ENCODE results near the gene IL16.

Gene IL16

GRCh38 chr15:81170511-81170910 lies 26.2 kb upstream of the IL16 start:
- no peak for TF ChIP-seq TCF12 (IDR thresholded peaks at IDR 0.05; ENCODE audit: low read depth)
- TF ChIP-seq EGR1 (IDR thresholded peaks at IDR 0.05), result no peak
- TF ChIP-seq, protein P1, sequence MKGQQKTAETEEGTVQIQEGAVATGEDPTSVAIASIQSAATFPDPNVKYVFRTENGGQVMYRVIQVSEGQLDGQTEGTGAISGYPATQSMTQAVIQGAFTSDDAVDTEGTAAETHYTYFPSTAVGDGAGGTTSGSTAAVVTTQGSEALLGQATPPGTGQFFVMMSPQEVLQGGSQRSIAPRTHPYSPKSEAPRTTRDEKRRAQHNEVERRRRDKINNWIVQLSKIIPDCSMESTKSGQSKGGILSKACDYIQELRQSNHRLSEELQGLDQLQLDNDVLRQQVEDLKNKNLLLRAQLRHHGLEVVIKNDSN (IDR thresholded peaks at IDR 0.05), result no peak
- TF ChIP-seq CEBPB (IDR thresholded peaks at IDR 0.05), result no peak
- no peak for TF ChIP-seq RAD21 (IDR thresholded peaks at IDR 0.05; ENCODE audit: low read depth)
- no peak for TF ChIP-seq ZBTB7A (IDR thresholded peaks at IDR 0.05; ENCODE audit: low read depth)
- no peak for TF ChIP-seq CREB1 (IDR thresholded peaks at IDR 0.05; ENCODE audit: low read depth)
- no peak for TF ChIP-seq TEAD4 (IDR thresholded peaks at IDR 0.05)
- no peak for TF ChIP-seq TAF1 (IDR thresholded peaks at IDR 0.05; ENCODE audit: low read depth)
- TF ChIP-seq EP300 (IDR thresholded peaks at IDR 0.05; ENCODE audit: borderline replicate concordance), result no peak
- TF ChIP-seq YY1 (IDR thresholded peaks at IDR 0.05; ENCODE audit: low read depth), result no peak
- TF ChIP-seq, protein P2, sequence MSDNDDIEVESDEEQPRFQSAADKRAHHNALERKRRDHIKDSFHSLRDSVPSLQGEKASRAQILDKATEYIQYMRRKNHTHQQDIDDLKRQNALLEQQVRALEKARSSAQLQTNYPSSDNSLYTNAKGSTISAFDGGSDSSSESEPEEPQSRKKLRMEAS (IDR thresholded peaks at IDR 0.05), result no peak
- TF ChIP-seq NFIC (IDR thresholded peaks at IDR 0.05), result no peak
- no peak for TF ChIP-seq REST (IDR thresholded peaks at IDR 0.05; ENCODE audit: low read depth)
- no peak for TF ChIP-seq FOXM1 (IDR thresholded peaks at IDR 0.05; ENCODE audit: borderline replicate concordance, low read depth)

GRCh38 chr15:81171286-81171685 lies 25.4 kb upstream of the IL16 start:
- TF ChIP-seq TCF12 (IDR thresholded peaks at IDR 0.05; ENCODE audit: low read depth), result no peak
- no peak for TF ChIP-seq REST (IDR thresholded peaks at IDR 0.05; ENCODE audit: low read depth)
- TF ChIP-seq, protein P1 (IDR thresholded peaks at IDR 0.05), result no peak
- TF ChIP-seq YY1 (IDR thresholded peaks at IDR 0.05; ENCODE audit: low read depth), result no peak
- TF ChIP-seq RAD21 (IDR thresholded peaks at IDR 0.05; ENCODE audit: low read depth), result no peak
- no peak for TF ChIP-seq TEAD4 (IDR thresholded peaks at IDR 0.05)
- no peak for TF ChIP-seq TAF1 (IDR thresholded peaks at IDR 0.05; ENCODE audit: low read depth)
- TF ChIP-seq CREB1 (IDR thresholded peaks at IDR 0.05; ENCODE audit: low read depth), result no peak
- TF ChIP-seq FOXM1 (IDR thresholded peaks at IDR 0.05; ENCODE audit: borderline replicate concordance, low read depth), result no peak
- TF ChIP-seq EP300 (IDR thresholded peaks at IDR 0.05; ENCODE audit: borderline replicate concordance), result no peak
- no peak for TF ChIP-seq CEBPB (IDR thresholded peaks at IDR 0.05)

DNA sequence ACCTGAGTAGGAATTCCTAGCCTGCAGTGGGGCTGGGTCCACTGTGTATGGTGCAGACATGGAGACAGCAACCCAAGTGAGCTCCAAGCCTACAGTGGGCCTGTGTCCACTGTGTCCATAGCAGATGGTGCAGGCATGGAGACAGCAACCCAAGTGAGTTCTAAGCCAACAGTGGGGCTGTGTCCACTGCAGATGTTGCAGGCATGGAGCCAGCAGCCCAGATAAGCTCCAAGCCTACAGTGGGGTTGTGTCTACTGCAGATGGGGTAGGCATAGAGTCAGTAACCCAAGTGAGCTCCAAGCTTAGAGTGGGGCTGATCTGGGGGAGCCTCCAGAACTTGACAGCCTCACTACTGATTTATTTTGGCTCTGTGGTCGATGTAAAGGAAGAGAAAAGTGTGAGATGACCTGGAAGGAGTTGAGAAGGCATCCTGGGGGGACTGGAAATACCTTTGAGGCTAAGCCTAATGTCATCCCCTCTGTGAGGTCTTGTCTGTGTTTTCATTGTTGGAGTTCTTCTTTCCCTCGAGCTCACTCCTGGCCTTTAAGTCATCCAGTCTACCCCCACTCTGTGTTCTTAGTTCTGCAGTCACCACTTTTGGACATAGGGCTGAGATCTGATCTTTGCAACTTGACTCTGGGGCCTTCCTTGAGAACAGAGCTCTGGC lies 22.4 kb upstream of the IL16 start:
- TF ChIP-seq ZBTB7A (IDR thresholded peaks at IDR 0.05; ENCODE audit: low read depth) (no peak), CEBPB (IDR thresholded peaks at IDR 0.05) (no peak), YY1 (IDR thresholded peaks at IDR 0.05; ENCODE audit: low read depth) (no peak), FOXM1 (IDR thresholded peaks at IDR 0.05; ENCODE audit: borderline replicate concordance, low read depth) (no peak), REST (IDR thresholded peaks at IDR 0.05; ENCODE audit: low read depth) (no peak)

- TF ChIP-seq, protein P1 (IDR thresholded peaks at IDR 0.05), result no peak
Measured at GRCh38 chr15:81174792-81175327, 21.8 kb upstream of the IL16 start.
